Amniotic epithelial cell (primary cell): ENCODE measurements around the gene LRRC51.
"Not testable (repeated sequence)": the region's sequence is repeated elsewhere in the genome, so short reads cannot be mapped to it uniquely, and the experiment has no call there.

Source experiments
- DNase-seq: peaks from one replicate; pipeline ENCODE4 v3.0.0-alpha.2; 2010; ENCODE audit warnings: low read depth

Gene LRRC51

GRCh38 chr11:72141066-72141465 is 60.4 kb downstream of the LRRC51 start:
- DNase-seq: peak; percentile 95

DNA sequence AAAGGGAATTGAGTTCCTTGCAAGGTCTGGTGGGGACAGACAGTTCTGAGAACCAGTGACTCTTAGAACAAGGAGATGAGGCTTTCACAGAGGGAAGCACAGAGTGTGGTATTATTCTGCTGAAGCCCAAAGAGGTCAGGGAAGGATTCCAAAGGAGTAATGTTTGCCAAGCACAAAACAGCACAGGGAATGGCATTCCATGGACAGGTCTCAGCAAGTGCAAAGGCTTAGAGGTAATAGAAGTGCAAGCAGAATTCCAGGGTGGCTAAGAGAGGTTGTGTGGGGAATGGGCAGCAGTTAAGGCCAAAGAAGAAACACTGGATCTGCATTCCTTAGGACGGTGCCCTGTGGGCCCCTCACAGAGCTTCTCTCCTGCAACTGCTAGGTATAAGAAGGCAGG is 61.4 kb downstream of the LRRC51 start:
- peak; percentile 37 for DNase-seq

GRCh38 chr11:72142543-72142942 is 61.9 kb downstream of the LRRC51 start:
- DNase-seq: not testable (repeated sequence)

DNA sequence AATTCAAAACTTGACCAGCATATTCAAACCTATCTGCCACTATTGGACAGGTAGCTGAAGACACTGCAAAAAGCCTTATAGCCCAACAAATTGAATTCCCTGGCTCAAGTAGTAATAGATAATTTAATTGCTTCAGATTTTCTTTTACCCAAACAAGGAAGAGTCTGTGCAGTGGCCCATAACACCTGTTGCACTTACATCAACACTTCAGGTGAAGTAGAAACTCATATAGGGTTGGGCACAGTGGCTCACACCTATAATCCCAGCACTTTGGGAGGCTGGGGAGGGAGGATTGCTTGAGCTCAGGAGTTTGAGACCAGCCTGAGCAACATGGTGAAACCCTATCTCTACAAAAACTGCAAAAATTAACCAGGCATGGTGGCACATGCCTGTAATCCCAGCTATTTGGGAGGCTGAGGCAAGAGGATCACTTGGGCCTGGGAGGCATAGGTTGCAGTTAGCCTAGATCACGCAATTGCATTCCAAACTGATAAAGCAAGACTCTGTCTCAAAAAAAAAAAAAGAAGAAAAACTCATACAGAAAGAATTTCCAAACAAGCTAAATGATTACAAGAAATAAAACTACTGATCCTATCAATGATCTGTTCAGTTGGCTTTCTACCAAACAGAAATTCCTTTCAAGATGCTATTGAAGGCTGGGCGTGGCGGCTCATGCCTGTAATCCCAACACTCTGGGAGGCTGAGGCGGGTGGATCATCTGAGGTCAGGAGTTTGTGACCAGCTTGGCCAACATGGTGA is 64.3 kb downstream of the LRRC51 start:
- DNase-seq: peak; percentile 80
